Omental fat pad (tissue), 4 donors: ENCODE data around the gene DAO. TPM values are rescaled to one million over a fixed set of nuclear protein-coding genes. Genes with fewer than 3 reads are reported as not detected.

ENCODE experiments used
- ATAC-seq: fragments of 150-250 bp; one replicate; pipeline ENCODE4 v1.9.1; 2016; ENCODE audit warnings: mild to moderate bottlenecking, moderate library complexity; ENCODE audit not compliant: low FRiP score
- DNase-seq: peaks from one replicate; pipeline ENCODE4 v3.0.0-alpha.2; 2019; ENCODE audit warnings: low spot score
- CTCF ChIP-seq, 3 donors: fragments of 450-650 bp; IDR thresholded peaks; one replicate each; pipeline ENCODE4 v1.5.1; 2016 to 2017; ENCODE audit warnings: antibody characterized with exemption in 3 of 3, mild to moderate bottlenecking in 3 of 3, moderate library complexity in 2 of 3
- total RNA-seq, 4 donors: library from RNA; depleted of rRNA; stranded (reverse); fragments of >200 nt; gene quantifications; one replicate each; pipeline ENCODE4 v1.1.0, GENCODE V29; 2016

Gene DAO
- total RNA-seq, 4 donors from 2014 or later: not detected

- DNase-seq (no peak), ATAC-seq (no peak)
- TF ChIP-seq CTCF (IDR thresholded peaks at IDR 0.05): no peak
These were observed 30.2 kb upstream of the DAO start for GRCh38 chr12:108849660-108850059.

GRCh38 chr12:108850854-108851573 lies 28.9 kb upstream of the DAO start:
- no peak for TF ChIP-seq CTCF (IDR thresholded peaks at IDR 0.05)
- ATAC-seq: no peak
- DNase-seq: no peak

- DNase-seq (no peak), ATAC-seq (no peak)
- TF ChIP-seq CTCF (IDR thresholded peaks at IDR 0.05): no peak
These were observed 27.1 kb upstream of the DAO start for GRCh38 chr12:108852674-108853309.

- DNase-seq (no peak), ATAC-seq (no peak)
- no peak for TF ChIP-seq CTCF (IDR thresholded peaks at IDR 0.05)
These were observed 26.5 kb upstream of the DAO start for GRCh38 chr12:108853426-108853825.

GRCh38 chr12:108853981-108854446 lies 25.9 kb upstream of the DAO start:
- TF ChIP-seq CTCF (IDR thresholded peaks at IDR 0.05): peak in 1 of 3 donors; percentile 16
- DNase-seq (no peak), ATAC-seq (peak; percentile 47)

GRCh38 chr12:108854451-108855283 lies 25.2 kb upstream of the DAO start:
- ATAC-seq (peak; percentile 61), DNase-seq (no peak)
- no peak for TF ChIP-seq CTCF (IDR thresholded peaks at IDR 0.05)
